NCI-H1930 (cell line): ENCODE results near the gene WDR1.

ENCODE experiments used
- DNase-seq, 2 experiments: peaks; one replicate each; lab custom pipeline; 2025; lab: John Stamatoyannopoulos, UW

The WDR1 gene, protein sequence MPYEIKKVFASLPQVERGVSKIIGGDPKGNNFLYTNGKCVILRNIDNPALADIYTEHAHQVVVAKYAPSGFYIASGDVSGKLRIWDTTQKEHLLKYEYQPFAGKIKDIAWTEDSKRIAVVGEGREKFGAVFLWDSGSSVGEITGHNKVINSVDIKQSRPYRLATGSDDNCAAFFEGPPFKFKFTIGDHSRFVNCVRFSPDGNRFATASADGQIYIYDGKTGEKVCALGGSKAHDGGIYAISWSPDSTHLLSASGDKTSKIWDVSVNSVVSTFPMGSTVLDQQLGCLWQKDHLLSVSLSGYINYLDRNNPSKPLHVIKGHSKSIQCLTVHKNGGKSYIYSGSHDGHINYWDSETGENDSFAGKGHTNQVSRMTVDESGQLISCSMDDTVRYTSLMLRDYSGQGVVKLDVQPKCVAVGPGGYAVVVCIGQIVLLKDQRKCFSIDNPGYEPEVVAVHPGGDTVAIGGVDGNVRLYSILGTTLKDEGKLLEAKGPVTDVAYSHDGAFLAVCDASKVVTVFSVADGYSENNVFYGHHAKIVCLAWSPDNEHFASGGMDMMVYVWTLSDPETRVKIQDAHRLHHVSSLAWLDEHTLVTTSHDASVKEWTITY

DNA sequence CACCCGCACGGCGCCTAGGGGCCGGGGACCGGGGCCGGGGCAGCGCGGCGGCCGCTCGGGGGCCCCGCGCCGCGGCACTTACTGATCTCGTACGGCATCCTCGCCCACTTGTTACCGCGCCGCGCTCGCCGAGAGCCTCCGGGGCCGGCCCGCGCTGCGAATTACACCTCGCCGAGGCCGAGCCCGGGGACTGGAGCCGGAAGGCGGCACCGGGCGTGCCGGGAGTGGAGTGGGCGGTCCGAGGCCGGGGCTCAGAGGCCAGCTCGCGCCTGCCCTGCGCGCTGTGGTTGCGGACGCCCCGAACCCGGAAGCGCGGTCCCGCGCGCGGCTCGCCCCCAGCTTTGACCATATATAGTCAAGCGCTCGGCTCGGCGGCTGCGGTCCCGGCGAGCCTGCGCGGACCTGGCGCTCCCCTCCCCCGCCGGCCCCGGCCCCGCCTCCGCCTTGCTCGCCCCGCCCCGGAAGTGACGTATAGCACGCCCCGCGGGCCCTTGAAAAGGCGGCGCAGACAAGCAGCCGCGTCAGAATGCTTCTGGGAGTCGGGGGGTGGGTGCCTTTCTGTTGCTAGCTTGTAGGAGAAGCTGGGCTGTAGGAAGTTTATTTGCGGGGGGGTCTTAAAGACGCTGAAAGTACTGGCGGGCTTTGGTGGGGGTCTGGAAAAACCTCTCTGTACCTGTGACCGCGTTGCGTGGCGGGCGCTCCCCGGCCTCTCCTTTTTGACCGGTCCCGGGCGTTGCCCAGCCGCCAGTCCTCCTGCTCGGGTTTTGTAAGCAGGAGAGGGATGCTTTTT, at the start of gene WDR1:
Gene WDR1, minus strand, starts transcription at position 231 of the 790 bp plus-strand sequence. Its CDS starts 133 bp downstream, at position 98.
- DNase-seq, result peak; percentile 87 to 91

DNA sequence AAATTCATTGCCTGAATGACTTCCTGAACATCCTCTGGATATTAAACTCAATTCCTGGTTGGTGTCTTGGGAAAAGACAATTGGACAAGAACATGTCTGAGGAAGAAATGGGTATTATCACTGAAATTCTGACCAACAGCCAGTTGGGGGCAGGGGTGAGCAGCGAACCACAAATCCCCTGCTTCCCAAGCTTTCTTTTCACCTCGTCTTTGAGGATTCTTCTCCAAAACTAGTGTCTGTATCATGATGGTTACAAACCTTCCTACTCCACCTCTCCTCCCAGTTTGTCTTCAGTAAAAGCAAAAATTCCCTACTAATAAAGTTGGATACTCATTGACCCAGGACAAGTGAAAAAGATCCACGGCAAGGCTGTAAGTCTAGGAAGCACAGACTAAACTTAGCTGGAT, 48.3 kb upstream of the WDR1 start:
- no peak for DNase-seq

DNA sequence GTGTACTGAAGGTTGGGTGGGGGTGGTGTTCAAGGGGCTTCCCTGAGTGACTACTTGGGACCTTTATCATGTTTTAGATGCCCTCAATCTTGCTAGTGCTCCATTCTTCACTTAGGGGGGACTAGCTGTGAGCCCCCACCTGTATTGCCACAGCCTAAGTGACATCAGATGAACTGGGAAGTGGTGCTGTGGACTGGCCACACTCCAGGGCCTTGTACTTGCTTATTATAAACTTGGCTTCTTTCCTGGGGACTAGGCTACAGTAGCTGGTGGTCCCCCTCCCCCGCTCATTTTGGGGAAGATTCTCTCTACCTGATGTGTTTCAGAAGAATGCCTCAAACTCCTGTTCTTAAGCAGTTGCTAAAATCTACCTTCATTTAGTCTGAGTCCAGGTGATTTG, 46.7 kb upstream of the WDR1 start:
- no peak for DNase-seq

DNA sequence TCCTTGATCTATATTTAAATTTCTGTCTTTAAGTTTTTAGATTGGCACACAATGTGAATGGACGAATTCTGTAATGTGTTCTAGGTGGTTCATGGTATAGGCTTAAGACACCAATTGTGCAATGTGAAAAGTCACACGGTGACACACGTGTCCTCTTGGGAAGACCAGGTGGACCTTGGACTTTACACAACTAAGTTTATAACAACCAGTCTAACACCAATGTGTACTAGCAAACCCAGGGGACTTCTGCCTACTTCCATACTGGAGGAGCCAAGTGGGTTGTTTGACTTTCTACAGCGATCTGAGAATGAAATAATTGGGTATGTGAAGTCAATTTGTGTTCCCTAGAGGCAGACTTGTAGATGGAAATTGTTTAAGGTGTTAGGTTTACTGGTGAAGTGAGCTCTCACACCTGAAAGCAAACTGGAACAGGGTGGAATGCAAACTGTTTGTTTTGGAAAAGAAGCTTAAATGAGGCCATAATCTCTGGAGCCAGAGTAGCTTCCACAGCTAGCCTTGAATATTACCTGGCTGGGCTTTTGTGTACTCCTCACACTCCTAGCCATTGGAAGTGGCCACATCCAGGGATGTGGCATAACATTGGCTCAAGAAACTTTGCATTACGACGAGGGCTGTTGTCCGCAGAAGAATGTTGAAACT, 45.9 kb upstream of the WDR1 start:
- no peak for DNase-seq

DNA sequence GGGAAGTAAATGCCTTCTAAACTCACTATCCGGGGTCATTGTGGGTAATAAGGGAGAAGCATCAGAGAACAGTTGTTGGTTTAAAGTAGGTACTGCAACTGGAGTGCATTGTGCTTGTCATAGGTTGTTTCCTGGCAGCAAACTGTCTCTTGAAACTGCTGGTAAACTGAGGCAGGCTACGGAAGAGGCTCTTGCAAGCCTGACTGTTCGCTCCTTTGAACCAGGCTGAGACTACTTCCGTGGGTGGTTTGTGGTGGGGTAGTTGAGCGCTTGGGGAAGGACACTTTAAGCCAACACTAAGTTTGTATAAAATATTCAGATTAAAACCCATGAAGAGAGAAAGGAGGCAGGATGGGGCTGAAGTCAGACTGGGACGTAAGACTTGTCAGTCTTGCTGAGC, 45.2 kb upstream of the WDR1 start:
- DNase-seq, result no peak

DNA sequence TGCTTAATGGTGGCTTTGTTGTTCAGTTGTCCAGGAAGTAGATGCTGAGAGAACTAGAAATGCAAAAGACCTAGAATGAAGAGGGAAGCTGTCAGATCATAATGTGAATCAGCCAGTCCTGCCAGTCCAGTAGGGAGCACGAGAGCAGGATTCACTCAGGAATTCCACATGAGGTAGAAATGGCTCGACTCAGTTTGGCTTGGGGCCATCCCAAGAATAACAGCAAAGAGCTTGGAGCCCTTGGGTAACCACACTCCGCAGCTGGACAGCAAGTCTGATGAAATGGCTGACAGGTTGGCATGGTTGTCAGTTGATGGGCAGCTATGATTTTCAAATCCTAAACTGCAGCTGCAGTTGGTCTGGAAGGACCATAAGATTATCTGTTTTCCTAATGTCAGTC, 44.5 kb upstream of the WDR1 start:
- no peak for DNase-seq

DNA sequence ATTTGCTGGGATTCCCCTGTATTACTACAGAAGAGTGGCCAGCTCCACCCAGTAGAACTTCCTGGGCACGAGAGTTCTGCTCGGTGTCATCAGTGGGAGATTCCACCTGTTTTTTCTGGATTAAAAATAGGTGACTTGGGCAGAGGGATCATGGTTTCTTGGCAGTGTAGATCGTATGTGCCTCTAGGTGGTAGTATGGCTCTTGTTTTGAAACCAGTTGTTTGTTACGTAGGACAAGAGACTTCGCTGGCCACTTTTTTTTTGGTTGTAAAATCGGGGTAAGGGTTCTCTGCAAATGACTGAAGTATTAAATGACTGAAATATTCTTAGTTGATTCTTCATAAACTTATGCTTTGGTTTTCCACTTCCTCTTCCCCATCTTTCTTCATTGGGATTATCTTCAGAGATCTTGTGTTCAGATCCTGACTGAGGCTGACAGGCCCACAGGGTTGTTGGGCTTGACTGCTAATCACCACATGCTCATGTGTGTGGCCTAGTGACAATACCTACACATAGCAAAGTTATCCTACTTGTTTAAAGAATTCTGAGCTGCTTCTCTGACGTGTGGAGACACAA, 43.8 kb upstream of the WDR1 start:
- peak in 1 of 2 experiments; percentile 4 for DNase-seq

DNA sequence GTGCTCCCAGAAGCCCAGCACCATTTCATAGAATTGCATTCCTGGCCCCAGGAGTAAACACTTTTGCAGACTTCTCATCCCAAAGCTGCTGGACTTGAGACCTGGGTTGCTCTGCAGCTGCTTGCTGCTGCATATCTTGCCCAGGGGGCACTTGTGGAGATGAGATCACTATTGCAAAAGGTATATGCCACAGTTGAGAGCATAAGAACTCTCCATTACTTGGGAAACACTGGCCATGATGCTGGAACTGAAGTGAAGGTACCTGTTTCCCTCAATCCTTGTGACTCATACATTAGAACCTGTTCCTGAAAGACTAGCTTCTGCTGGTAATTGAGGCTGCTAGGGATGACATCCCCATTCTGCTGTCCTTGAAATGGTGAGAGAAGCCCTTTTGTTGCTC, 43.1 kb upstream of the WDR1 start:
- no peak for DNase-seq

DNA sequence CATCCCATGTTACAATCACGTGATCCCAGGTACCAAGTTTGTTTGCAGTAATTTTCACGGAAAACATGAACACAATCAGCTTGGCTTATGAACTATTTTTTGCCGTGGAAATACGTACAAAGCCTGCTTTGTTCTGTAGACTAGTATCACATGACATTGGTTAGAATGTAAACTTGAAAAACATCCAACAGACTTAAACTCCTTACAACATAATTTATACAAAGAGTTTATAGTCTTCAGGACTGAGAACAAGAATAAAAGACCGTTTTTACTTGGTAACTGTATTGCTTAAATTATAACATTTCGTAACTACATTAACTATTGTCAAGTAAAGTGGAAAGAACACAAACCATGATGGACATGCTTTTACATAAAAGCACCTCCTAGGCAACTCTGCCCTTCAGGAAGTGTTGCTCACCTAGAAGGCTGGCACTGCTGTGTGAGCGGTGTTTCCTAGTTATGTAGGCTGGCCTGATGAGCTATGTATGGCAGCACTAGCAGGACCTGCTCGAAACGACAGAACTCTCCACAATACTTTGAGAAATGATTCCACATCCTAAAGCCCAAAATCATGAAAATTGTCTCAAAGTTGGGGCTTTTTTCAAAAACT, 41.8 kb upstream of the WDR1 start:
- no peak for DNase-seq

DNA sequence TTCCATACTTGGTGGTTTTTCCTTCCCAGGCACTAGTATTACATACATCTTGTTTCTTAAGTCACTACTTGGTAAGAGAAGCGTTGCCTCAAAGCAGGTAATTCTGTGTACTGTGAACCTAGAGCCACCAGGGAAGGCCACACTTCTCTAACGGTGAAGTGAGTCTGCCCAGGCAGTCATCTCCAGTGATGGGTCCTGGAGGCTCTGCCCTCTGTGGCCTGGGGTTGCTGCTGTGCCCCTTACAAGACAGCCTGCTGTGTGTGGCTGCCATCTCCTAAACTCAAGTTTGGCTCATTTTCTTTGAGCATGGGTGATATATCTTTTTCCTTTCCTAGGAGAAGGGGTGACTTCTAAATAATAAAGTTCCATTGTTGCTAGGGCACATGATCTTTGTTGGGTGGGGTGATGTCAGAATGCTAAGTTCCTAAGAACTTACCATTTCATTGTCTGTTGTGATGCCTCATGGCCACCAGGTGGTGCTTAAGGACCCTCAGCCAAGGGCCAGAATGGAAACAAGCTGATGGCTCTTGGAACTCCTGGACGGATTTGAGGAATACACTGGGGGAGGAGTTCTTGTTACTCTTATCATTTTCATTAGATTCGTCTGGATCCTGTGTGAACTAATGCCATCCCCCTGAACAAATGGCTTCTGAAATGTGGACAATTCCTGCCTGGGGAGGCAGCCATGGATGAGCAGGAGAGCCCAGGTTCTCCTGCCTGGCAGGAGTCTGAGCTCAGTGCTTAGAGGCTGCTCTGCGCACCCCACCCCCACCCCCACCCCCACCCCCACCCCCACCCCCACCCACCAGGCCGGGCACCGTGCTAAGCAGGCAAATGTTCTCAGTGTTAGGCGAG, 41.1 kb upstream of the WDR1 start:
- DNase-seq, result peak; percentile 24 to 39

DNA sequence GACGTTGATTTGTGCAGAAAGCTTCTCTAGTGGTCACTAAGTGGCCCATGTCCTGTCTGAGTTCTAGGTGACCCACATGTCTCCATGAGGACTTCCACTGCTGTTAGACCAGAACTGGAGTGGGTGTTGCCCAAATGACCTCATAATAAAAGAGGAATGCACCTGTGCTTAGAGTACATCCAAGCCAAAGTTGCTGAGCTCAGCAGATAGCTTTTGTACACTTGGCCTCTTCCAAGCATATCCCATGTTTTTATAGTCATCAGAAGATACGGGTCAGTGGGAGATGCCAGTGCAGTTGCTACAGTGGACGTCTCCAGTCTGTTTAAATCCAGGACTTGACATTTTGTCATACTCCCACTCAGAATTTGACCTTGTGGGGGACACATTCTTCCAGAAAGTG, 37.6 kb upstream of the WDR1 start:
- DNase-seq, result no peak

DNA sequence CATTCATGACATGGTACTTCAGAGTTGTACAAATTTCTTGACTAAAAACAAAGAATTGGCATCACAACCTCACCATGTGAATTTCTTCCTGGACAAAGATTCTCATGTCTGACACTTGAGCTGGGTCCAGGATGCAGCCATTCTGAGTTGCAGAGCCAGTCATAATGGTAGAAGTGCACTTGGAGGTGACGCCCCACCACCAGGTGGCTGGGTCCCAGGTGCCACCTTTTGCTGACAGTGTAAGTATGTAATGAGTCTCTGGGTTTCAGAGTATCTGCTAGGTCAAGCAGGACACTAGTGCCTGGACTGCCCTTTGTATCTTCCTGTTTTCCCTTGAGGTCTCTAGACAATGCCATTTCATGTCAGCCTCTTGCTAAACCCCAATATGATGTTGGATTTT, 36.6 kb upstream of the WDR1 start:
- no peak for DNase-seq

DNA sequence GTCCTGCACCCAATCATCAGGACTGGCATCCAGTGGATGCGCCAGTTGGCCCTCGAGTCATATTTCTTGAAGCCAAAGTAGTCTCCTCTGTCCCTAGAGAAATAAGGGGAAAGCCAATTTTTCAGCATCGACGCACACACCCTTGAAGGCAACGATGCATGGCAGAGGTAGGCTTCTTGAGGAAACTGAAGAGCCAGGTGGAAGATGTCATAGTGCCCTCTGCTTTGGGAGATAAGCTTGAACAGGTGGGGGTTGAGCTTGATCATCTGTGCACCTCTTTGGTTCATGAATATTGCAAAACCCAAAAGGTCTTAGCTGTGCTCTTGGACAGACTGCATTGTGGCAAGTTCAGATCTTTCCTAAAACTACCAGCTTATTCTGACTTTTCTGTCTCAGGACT, 34.6 kb upstream of the WDR1 start:
- no peak for DNase-seq

DNA sequence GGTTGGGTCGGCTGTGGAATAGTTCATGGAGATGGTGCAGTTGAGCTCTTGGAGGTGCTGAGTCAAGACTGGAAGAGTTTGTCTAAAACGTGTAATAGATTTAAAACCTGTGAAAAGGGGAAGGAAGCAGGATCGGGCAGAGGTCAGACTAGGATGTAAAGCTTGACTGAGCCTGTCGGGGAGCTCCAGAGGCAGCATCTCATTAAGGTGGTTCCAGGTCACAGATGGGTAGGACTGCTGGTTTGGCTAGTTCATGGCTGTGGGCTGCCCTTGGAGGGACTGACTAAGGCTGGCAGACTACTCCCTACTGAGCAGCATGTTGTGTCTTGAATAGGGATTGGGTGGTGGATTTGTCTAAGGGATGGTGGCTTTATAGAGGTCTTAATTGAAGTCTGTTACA, 28.4 kb upstream of the WDR1 start:
- no peak for DNase-seq

DNA sequence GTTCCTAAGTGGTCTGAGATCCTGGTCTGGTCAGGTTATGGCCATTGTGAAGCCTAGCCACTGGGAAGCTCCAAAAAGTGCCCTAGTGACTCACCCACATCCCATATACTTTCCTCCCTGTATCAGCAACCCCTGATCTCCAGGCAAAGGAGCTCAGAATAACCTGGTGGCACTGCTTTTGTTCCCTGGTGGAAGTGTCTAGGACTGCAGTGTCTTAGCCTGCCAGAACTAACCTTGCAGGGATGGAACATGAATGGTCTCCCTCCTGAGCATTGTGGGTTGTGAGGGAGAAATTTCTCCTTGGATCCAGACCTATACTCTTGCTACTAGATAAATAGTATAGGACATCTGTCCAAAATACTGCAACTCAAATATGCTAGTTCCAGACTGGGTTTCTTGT, 27.9 kb upstream of the WDR1 start:
- no peak for DNase-seq

DNA sequence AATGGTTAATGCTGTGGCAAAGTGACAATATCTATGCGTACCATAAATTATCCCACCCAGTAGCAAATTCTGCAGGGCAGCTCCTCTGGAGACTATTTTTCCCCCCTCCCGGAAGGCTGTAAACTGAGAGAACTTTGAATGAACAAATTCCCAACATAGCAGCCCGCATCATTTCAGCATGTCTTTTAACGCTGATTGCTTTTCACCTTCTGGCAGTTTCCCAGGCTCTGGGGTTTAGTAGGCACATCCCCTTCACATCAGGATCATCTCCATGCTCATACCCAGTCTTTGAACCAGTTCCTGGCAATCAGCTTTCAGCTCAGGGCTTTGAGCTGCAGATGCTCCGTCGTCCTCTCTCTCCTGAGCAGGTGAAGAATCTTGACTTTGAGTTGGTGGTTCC, 26.6 kb upstream of the WDR1 start:
- no peak for DNase-seq

DNA sequence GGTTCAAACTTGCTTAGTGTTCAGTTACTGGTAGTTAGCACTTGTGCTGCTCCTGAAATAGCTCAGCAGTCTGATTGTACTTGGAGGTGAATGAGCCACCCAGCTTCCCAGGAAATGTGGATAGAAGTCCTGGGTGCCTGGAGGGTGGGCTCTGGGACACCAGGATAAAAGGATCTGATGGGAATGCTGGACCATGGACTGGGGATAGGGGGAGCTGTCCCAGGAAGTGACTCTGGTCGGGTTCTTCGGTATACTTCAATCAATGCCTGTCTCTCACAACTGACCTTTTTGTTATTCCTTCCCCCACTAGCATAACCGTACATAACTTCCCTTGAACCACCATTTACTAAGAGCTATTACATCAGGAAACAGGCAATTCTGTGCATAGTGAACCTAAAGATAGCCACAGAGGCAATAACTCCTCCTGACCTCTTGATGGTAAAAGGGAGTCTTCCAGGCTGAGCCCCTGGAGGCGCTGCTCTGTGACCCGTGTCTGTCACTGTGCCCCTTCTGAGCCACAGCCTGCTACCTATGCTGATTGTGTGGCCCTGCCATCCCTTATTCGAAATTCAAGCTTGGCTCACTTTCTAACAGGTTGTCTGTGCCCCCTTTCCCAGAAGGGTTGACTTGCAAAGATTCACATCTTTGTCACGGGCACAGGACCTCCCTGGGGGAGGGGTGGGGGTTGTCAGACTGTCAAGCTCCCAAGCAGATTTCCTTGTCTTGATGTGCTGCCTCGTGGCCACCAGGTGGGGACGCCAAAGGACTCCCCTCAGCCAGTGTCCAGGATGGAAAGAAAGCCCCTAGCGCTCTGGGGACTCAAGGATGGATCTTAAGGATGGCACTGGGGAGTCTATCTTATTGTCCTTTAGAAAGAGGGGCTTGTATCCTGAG, 24.5 kb upstream of the WDR1 start:
- no peak for DNase-seq

DNA sequence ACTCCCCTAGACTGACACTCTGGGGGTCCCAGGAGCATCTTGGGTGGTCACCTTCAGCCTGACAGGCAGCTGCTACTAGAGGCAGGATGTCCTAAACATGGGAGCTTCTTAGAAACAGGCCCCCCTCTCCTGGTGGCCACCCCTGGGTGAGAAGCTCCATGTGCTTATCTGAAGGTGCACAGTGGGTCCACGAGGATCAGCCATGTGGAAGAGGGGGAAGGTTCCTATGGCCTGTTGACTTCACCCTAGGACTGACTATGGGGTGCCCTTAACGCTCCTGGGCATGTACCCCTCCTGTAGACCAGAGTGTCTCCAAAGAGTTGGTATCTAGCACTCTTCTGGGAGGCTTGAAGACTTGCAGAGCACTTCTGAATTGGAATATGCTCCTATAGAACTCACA, 22.9 kb upstream of the WDR1 start:
- no peak for DNase-seq

DNA sequence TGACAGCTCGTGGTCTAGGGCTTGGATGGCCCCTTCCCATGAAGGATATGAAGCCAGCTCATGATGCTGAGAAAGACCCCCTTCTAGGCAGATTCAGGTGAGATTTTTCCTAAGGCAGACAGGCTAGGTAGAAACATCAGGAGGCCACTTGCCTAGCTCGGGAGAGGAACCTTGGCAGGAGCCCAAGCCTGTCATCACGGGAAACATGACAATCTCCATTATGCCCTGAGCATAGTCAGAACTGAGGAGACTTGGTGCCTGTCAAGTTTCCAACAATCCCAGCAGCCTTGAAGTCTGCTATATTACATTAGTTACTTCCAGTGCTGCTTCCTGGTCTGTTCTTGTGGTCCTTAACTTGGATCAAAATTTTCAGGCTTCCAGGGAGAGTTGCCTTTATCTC, 18.7 kb upstream of the WDR1 start:
- no peak for DNase-seq

DNA sequence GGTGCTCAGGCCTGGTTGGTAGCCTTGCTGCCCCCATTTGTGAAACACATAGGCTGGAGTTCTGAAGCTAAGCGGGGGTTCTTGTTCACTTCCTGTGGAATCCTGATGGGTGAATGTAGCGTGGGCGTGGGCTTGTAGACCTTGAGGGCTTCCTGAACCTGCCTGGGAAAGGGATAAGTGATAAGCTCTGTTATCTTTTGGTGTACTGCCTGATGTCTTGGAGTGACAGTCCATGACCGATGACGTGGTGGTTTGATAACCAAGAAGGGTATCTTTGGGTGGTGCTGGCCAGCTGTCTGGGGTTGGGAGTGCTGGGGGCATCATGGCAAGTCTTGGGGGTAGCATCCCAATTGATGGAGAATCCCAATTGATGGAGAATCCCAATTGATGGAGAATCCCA, 17.5 kb upstream of the WDR1 start:
- no peak for DNase-seq
